GM19023 (cell line): ENCODE results near the gene ASTN2.

Experiments used
- ATAC-seq: cut with Tn5 transposase; IDR thresholded peaks from one replicate; pipeline ENCODE4 v1.9.1; 2021; ENCODE audit warnings: mild to moderate bottlenecking, moderate library complexity; ENCODE audit not compliant: unreplicated experiment

Gene ASTN2

DNA sequence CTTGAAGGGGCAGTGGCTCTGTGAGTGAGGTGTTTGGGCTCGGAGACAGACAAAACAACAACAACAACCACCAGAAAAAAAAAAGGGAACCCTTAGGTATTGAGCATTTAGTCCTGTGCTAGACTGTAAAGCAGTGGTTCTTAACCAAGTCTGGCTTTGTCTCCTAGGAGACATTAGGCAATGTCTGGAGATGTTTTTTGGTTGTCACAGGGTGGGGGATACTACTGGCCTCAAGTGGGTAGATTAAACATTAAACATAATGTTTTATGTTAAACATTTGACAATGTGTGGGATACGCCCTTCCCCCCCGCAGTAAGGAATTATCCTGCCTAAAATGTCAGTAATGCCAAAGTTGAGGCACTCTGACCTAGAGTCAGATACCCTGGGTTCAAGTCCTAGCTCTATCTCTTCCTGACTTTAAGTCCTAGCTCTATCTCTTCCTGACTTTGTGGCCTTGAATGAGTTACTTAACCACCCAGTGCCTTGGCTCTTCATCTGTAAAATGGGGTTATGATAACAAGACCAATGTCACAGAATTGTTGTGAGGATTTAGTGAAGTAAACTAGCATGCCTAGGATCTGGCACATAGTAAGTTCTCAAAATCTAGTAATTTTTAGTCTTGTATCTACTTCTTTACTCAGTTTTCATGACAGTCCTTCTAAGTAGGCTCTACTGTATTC, 725.9 kb downstream of the ASTN2 start:
- ATAC-seq = no peak

DNA sequence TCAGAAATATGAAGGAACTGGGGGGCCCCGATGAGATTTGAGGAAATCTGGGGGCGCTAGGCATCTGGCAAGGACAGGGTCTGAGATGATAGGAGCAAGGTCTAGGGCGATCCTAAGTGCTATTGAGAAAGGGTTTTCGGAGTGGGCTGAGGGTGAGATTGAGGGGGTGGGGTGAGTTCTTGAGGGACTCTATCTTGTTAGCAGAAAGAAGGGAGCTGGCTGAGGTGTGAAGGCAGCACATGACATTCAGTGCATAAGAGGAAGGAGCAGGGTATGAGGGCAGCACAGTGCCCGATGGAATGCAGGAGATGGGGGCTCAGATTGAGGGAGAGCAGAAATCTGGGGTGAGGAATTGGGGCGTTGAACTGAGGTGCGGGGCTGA, 727.1 kb downstream of the ASTN2 start:
- ATAC-seq = no peak

DNA sequence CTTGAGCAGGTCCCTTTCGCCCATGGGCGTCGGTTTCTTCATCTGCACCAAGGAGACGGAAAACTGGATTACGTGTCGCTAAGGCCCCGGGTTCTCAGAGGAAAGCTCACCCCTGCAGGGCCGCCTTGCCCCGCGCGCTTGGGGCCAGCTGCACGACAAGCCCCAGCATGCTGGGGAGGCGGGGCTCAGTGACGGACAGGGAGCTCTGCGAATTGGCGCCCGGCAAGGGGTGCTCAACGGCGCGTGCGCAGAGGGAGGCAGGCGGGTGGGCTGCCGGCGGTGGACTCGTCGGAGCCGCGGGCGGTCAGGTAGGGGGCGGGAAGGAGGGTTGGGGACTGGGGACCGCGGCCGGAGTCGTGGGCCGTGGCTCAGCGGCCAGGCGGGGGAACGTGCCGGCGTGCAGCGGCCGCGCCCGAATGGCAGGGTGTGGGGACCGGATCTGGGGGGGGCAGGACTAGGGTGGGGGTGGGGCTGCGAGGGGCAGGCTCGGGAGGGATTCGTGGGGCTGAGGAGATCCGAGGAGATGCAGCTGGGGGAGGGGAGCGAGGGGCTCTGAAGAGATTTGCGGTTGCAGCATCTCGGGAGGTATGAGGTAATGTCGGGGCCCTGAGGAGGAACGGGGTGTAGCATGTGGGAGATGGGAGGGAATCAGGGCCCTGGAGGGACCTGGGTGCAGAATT, 727.6 kb downstream of the ASTN2 start, which contains the start of gene TRIM32:
TSS of gene TRIM32 (plus strand) at position 232 of the 680 bp plus-strand sequence. CDS start 10,438 bp downstream, outside the sequence.
- ATAC-seq = peak; percentile 99

DNA sequence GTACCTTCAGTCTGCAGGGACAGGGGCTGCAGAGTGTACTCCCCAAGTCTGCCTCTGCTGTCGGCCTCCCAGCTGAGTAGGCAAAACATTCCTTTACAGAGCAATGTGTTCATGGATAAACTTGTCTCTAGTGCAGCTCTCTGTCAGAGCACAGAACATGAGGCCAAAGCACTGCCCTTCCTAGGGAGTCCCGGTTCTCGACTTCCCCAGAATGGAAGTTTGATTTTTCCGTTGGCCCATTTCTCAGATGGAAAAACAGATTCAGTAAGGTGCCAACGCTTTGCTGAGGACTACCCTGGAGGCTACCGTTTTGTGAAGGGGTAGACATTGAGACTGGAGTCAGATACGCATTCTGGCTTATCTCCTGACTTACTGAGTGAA, 728.2 kb downstream of the ASTN2 start:
- peak; percentile 44 for ATAC-seq

DNA sequence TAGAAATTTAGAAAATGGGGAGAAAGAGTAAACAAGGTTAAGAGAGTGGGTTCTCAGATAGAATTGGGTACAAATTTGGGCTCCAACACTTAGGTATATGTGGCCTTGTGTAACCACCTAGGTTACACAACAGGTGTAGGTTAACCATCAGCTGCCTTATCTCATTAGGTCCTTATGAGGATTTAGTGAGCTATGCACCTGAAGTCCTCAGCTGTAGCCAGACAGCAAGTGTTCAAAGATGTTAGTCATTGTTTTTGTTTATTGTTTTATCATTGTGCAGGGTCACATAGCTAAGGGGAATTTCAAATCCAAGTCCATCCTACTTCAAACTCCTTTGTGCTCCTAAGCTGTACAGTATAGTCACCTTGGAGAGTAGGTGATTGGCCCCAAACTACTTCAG, 728.7 kb downstream of the ASTN2 start:
- no peak for ATAC-seq

DNA sequence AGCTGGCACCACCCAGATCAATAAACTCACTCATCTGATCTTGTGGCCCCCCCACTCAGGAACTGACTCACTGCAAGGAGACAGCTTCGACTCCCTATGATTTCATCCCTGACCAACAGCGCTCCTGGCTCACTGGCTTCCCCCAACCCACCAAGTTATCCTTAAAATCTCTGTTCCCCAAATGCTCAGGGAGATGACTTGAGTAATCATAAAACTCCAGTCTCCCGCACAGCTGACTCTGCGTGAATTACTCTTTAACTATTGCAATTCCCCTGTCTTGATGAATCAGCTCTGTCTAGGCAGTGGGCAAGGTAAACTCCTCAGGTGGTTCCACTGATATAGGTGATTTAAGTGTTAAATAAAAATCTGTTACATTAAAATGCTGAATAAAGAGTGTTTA, 729.7 kb downstream of the ASTN2 start:
- ATAC-seq = no peak

DNA sequence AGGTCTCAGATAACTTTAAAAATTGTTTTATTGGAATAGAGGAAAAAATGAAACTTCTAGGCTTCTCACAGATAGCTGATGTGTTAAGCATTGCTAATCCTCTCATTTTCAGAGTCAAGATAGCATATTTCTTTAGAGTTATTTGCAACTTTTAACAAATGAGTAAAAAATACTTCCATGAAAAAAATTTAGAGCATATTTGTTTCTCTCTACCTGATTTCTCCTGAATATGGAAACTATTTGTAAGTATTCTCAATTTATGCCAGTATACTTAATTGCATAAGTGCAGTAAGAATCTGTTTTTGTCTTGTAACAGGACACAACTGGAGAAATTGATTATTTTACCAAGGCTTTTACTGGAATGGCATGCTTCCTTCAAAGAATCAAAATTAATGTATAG, 731.3 kb downstream of the ASTN2 start:
- no peak for ATAC-seq

DNA sequence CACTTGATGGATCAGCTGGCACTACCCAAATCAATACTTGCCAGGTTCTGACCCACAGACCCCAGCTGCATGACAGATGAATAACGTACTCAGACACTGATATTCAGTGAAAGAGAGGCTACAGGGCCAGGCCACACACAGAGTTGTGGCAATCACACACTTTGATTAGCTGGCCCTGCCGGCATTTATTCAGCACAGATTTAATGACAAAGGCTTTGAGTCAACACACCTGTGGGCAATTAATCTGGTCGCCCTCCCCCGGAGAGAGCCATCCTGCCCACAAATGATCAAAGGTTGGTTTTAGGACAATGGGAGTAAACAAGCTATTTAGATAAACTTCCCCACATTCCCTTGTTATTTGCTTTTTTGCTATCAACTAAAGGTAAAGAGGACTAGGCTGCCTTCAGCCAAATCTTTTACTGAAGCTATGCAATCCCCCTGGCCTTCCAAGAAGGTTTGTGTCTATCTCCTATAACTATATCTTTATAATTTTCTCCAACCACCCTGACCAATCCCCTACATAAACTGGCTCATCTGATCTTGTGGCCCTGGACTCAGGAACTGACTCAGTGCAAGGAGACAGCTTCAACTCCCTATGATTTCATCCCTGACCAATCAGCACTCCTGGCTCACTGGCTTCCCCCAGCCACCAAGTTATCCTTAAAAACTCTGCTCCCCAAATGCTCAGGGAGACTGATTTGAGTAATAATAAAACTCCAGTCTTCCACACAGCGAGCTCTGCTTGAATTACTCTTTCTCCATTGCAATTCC, 740.5 kb downstream of the ASTN2 start:
- ATAC-seq = no peak

DNA sequence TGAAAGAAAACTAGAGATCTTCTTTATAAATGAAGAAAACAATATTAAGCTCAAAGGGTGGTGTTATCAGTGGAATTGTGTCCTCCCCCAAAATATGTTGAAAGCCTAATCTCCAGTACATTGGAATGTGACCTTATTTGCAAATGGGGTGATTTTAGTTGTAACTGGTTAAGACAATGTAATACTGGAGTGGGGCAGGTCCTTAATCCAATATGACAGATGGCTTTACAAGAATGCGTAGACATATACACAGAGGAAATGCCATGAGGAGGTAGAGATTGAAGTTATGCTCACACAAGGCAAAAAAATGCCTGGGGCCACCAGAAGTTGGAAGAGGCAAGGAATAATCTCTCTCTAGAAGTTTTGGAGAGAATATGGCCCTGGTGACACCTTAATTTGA, 741.5 kb downstream of the ASTN2 start:
- no peak for ATAC-seq

DNA sequence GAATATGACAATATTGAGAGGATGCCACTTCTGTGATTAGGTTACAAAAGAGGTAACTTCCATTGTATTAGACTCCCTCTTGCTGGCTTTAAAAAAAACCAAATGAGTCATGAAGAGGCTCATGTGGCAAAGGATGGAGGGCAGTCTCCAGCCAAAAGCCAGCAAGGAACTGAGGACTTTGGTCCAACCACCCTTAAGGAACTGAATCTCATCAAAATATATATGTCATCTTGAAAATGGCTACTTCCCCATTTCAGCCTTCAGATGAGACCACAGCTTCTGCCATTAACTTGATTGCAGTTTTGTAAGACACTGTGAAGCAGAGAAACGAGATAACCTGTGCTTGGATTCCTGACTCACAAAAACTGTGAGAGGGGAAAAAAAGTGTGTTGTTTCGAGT, 743.3 kb downstream of the ASTN2 start:
- no peak for ATAC-seq

DNA sequence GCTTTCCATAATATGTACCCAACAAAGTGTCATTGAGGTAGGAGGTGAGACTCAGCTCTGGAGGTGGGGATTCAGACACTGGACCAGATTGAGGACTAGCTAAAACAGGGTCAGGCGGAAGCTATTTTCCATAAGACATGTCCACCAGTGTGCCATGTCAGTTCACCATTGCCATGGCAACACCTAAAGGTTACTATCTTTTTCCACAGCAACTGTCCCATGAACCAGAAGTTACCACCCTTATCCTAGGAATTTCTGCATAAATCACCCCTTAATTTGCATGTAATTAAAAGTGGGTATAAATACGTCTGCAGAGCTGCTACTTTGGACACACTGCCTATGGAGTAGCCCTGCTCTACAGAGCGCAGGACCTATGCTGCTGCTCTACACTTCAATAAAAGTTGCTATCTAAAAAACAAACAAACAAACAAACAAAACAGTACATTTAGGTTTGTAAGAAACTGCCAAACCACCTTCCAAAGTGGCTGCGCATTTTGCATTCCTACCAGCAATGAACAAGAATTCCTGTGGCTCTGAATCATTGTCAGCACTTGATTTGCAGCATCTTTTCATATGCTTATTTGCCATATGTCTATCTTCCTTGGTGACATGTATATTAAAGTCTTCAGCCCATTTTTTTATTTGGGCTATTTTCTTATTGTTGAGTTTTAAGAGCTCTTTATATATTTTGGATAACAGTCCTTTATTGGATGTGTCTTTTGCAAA, 745.7 kb downstream of the ASTN2 start:
- no peak for ATAC-seq

DNA sequence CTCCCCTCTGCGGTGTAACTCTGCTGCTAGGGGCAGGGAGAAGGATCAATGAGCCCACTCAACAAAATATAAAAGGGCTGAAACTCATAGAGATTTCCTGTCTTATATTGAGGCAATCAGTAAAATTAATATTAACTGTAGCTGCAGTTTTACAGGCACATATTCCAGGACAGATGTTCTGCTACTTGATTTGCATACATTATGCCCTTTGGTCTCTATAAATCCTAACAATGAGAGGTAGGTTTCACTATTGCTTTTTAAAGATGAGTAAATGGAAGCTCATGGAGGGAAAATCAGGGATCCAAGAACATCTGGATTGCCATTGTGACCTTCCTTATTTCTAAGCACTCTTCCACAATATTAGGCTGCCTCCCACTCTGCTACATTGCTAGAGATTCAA, 751.3 kb downstream of the ASTN2 start:
- no peak for ATAC-seq

DNA sequence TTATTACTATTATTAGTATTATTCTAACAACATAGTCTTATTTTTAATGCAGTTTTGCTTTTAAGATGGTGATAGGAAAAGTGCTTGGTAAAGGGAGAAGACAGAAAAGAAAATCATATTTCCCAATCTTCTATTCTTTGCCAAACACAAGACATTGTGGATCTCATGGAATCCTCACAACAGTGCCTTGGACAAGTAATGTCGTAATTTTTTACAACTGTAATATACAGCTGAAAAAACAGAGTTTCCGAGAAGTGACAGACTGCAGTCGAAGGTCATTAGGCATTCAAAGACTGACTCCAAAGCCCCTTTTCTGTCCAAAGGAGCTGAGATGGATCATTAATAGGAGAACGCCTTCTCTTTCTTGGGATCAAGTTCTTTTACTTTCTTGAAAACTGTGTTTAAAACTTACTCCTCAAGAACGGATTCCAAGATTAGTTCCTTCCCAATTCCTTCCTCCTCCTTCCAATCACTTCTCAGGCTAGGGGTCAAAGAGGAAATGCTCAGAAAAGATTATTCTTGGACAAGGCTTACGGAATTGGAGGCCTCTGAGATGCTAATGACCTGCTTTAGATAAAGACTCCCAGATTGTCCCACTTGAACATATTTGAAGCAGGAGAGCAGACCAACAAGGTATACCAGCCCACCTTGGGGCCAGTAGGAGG, 752.1 kb downstream of the ASTN2 start:
- ATAC-seq = no peak

DNA sequence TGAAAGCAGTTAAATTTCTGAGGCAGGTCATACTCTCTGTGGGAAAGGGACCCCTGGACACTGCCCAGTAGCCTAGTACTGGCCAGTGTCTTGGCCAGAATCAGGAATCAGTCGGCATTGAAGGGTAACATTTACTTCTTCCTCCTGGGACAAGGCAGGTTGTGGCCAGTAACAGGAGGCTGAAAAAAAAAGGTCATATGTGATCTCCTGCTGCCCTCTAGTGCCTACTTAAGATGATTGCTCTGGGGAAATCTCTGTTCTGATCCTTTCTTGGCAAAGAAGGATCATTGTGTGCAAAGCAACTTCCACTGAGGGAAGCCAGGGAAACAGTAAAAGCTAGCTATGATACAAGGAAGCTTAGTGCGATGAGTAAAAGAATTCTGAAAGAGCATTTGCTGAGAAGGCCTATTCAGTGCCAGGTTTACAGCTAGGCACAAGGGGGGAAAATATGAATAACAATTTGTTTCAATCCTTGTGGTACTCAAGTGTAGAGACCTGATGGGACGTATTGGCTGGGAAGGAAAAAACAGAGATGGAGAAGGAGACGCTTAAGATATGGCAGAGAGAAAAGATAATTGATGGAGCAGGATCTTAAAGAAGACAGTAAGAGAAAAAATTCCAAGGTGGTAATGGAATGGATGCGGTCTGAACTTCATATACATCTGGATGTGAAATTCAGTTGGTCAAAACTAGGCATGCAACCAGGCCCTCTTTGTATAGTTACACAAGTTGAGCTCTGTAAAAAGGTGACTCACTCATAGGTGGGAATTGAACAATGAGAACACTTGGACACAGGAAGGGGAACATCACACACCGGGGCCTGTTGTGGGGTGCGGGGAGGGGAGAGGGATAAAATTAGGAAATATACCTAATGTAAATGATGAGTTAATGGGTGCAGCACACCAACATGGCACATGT, 753.6 kb downstream of the ASTN2 start:
- peak; percentile 88 for ATAC-seq

DNA sequence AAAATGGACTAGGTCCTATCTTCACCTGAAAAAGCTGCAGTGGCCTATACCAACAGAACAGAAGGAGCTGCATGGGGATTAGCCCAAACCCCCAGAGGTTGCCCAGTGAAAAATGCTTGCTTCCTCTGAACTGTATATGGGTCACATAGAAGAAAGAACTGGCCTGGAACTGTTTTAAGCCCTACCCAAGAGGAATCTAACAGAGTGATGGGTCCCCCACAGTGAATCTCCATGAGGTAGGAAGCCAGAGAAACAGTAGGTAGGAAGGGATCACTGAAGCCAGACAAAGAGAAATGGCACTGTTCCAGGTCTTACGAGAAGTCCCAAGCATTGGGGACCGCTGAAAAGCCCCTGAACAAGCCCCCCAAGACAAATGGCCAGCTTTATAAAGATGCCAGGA, 756.6 kb downstream of the ASTN2 start:
- no peak for ATAC-seq

DNA sequence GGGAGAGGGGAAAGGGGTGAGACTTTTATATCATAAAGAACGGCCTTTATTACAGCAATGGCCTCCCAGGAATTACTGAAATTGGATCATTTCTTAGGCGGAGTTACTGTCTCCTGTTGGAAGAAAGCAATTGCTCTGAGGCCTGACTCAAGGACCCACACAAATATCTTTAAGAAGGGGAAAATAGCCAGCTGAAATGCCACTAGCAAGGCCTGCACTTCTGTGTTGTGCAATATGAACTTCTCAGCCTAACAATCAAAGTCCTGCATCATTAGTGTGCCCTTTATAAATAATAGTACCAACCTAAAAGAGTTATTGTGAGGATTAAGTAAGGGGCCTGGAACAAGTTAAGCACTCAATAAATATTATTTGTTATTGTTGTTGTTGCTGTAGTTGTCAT, 757.9 kb downstream of the ASTN2 start:
- no peak for ATAC-seq

DNA sequence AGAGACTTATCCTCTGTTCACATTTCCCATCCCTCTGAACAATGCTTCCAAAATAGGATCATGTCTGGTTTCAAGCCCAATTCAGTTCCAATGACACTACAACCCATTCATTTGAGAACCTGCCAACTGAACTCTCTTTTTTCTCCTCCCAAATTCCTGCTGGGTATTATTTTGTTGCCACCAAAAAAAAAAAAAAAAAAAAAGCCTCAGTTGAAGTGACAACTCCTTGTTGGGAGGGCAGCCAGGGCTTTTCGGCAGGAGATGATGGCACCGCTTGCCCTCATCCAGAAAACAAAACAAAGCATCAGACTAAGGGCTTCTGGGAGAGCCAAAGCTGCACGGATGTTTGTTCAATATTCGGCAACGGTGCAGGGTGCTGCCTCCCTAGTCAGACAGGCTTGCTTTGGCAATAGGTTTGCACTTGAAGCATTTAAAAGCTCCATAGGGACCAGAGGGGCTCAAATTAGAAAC, 758.3 kb downstream of the ASTN2 start:
- ATAC-seq = no peak

DNA sequence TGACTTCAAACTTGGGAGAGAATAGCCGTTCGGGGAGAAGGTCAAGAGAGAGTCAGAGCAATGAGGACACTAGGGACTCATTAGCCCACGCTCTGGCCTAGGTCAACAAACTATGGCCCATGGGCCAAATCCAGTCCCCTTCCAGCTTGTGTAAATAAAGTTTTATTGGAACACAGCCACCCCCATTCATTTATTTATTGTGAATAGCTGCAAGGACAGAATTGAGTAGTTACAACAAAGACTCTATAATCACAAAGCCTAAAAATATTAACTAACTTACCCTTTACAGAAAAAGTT, 760.9 kb downstream of the ASTN2 start:
- ATAC-seq = no peak

DNA sequence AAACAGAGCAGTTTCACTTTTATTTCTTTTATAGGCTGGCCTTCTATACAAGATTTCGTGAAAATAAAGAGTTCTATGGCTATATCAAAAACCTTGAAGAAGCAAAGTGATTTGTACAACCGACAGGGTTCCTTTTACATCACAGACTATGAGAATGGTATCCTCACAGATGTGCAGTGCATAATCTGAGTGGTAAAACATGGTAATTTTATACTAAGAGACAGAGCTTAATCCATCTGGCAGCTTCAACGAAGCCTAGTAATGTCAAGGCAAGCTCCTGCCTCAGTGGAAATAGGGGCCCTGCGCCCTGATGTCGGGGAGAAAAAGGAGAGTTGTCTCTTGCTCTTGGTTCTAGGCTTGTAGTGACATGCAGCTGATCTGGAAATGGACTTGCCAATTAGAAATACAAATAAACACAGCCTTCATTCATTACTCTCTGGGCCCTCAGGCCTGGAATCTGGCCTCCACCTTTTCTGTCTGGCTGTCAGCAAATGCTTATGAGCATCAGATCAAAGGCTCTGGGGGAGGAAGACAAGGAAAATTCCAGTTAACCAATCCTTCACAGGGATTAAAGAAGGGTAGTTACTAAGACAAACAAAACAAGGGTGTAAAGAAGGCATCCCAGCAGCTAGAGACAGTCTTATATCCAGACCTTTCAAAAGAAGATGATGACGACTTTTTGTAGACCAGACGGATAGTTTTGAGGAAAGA, 761.4 kb downstream of the ASTN2 start:
- no peak for ATAC-seq
